Left ventricle myocardium superior (tissue), 1 donor: ENCODE measurements around the gene SLC41A3. TPM values are rescaled to one million over a fixed set of nuclear protein-coding genes. Genes with fewer than 3 reads are reported as not detected.
"Not testable (repeated sequence)": the region's sequence is repeated elsewhere in the genome, so short reads cannot be mapped to it uniquely, and the experiment has no call there.

Source experiments
- ATAC-seq: fragments of 200-7000 bp; cut with Tn5 transposase; one replicate; pipeline ENCODE4 v1.9.1; 2020; ENCODE audit warnings: mild to moderate bottlenecking, moderate library complexity
- DNase-seq: peaks from one replicate; pipeline ENCODE4 v3.0.0-alpha.2; 2020
- intact Hi-C: fragments of 100-400 bp; cut with micrococcal nuclease; formaldehyde crosslinking; loops from one replicate; pipeline ENCODE4 v1.11.0; 2022
- total RNA-seq: library from RNA; stranded (reverse); fragmentation: NEBNext Ultra II Directional; extraction: Animal tissue kit (Norgen Biotek cat#: 25700); gene quantifications from one replicate; pipeline ENCODE4 v1.2.1, GENCODE V29; 2021
- donor health status: DM: no; HTN: yes; CAD: no; lungs with severe emphysema.

SLC41A3 gene
- total RNA-seq, 1 donor from 2014 or later, result 35.4 TPM

DNA sequence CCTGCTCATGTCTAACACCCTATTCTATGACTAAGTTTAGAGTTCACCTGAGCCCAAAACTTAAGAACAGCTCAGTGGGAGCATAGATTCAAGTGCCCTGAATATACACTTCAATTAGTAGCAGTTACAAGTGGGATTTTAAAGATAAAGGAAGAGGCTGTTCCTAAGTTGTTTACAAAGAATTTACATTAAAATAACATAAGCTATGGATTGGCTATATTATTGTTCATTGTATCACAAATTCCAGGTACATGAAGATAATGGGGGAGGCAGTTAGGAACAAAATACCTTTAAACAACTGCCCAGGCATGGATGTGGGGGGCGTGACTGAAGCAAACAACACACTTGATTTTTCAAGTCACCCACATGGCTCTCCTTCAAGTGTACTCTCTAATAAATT is 62.2 kb downstream of the SLC41A3 start:
- ATAC-seq (no peak), DNase-seq (no peak)
- intact Hi-C loops, result no loop called here

DNA sequence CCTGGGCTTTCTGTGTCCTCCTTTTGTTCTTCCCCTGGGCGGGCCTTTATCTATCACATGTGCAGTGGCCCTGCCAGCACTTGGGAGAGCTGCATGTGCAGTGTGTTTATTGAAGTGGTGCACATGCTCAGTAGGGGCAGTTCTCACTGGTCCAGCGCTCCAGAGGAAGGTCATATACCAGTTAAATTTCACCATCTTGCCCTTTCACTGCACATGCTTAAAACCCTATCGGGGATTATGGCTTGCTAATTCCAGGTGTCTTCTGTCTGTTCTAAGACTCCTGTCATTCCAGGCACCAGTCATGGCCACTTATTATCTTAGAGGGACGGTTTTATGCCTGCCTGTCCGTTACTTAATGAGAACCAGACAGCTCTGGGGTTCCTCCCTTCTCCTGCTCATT is 62.7 kb downstream of the SLC41A3 start:
- DNase-seq (peak; percentile 46), ATAC-seq (peak; percentile 88)
- intact Hi-C loops, result no loop called here

DNA sequence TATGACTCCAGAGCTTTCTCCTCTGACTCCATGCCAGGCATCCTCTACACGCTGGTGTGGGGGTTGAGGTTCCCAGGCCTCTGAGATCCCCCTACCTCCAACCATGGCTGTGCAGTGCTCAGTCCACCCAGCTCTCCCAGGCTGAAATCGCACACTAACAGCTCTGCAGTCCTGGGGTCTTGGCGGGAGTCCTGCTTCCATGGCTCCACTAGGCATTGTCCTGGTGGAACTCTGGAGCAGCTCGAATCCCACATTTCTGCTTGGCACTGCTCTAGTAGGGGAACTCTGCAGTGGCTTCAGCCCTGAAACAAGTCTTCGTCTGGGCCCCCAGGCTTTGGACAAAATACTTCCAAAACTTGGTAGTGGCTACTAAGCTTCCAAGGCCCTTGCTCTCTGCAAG is 64.2 kb downstream of the SLC41A3 start:
- intact Hi-C loops, result no loop called here
- no peak for DNase-seq
- no peak for ATAC-seq

DNA sequence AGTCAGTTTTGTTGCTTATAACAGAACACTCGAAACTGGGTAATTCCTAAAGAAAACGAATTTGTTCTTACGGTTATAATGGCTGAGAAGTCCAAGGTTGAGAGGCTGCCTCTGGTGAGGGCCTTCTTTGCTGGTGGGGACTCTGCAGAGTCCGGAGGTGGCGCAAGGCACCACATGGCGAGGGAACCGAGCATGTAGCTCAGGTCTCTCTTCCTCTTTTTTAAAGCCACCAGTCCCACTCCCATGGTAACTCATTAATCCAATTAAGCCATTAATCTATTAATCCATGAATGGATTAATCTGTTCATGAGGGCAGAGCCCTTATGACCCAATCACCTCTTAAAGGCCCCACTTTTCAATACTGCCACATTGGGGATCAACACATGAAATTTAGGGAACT is 64.9 kb downstream of the SLC41A3 start:
- ATAC-seq, result no peak
- no peak for DNase-seq
- intact Hi-C loops, result no loop called here

DNA sequence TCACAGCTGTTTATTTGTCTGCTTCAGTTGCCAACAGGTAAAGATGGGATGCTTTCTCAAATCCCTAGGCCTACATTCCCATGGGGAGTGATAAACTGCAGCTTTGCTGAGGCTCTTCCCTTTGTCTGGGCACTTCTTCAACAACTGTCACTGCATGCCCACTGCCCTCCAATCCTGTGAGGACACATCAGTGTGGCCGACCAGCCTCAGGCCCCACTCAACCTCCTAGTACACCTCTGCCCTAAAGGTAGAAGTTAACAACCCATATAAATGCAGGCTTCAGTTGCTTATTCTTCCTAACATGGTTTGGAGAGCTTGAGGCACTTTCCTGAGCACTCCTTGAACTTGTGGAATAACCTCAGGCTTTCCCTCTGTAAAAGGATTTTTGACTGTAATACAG is 65.4 kb downstream of the SLC41A3 start:
- DNase-seq (no peak), ATAC-seq (no peak)
- intact Hi-C loops, result no loop called here

DNA sequence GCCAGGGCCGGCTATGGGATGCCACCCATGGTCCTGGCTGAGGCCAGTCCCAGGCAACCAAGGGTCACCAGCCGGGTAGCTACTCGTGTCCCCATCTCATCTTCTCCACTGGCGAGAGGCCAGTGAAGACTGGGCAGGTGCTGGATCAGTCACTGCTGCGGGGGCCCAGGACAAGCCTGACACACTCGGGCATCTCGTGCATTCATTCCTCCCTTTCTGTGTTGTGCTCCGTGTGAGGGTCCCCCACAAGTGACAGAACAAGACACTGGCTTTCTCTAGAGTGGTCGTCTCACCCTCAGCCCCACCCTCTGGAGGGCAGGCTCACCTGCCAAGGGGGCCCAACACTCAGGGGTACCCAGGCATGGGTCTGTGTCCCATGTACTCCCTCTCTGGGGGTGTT is 66.6 kb downstream of the SLC41A3 start:
- ATAC-seq (no peak), DNase-seq (no peak)
- intact Hi-C loops, result no loop called here

DNA sequence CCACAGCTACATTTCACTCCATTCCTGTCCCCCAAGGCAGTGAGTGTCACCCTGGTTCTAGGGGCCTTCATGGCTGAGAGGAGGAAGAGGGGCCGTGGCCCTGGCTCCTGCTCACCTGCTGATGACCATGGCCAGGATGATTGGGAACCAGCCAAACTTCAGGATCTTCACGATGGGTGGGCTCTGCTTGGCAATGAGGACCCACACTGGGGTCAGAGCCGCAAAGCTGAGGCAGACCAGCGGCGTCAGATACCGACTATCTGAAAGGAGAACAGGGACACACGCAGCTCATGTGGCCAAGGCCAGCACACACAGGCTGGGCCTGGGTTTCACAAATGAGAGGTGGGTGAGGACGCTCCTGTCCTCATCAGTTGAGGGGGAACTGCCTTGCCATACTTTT is 67.3 kb downstream of the SLC41A3 start:
- intact Hi-C loops, result no loop called here
- DNase-seq, result no peak
- no peak for ATAC-seq

DNA sequence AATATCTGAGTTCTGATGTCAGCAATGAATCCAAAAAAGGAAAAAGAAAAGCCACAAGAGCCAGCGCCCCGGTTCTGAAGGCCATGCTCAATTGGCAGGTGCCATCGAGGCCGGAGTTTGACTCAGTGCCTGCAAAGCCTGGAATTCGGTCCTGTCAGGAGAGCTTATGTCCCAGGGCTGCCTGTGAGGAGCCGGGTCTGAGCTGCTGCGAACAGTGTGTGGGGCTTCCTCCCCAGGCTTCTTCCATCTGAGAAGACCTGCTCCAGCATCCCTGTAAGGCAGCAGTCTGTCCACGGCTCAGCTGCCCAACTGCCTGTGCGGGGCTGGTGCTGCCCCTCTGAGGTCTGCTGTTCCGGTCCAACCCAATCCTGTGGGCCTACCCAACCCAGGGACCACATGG is 68.8 kb downstream of the SLC41A3 start:
- no peak for DNase-seq
- no peak for ATAC-seq

DNA sequence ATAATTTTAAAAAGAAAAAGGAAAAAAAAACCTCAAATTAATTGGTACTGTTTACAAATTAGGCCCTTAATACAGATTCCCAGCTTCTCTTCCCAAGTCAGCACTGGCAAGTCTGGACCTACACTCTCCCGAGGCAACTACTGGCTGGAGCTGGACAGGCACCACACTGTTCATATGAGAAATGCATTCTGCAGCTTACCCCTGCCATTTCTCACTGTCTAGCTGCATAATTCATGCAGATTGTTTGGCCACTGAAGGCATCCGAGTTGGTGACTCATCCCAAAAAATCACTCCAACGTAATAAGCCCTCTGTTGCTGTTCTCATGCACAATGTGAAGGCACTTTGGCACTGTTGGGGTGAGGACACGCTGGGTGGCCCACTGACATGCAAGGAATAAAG is 69.7 kb downstream of the SLC41A3 start:
- intact Hi-C loops, result no loop called here
- DNase-seq (no peak), ATAC-seq (no peak)

More for the DNA sequence above, 68.8 kb downstream of the SLC41A3 start:
- intact Hi-C loops, result no loop called here

DNA sequence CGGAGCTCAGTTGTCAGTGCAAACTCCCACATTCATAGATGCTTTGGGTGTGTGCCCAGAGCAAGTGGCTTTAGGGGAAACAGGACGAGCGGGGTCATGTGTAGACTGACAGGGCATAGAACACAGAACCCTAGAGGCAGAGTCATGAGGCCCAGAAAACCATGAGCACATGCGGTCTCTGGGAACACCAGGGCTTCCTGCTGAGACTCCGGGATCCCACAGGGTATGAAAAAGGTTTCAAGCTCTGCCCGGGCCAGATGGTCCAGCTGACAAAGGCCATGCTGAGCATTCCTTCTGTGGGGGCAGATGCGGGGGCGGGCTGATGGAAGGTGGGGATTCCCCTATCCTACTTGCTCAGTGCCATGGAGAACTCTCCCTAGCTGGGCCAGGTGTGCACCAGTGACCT is 70.2 kb downstream of the SLC41A3 start:
- no peak for ATAC-seq
- no peak for DNase-seq
- intact Hi-C loops, result no loop called here

DNA sequence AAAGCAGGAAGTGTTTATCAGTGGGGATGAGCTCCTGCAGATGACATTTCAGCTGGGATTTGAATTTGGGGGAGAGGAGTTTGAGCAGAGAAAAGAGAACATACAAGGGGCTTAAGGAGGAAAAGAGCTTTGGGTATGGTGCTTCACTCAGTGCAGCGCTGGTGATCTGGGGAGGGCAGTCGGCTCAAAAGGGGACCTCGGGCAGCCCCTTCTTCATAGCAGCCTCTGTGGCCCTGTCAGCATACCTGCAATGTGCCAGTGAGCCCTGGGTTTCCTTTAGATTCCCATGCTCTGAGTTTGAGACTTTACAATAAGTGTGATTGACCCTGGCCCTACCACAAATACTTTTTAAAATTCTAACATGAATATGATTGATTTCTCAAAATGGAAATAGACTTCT is 74.7 kb downstream of the SLC41A3 start:
- intact Hi-C loops, result no loop called here
- ATAC-seq (no peak), DNase-seq (no peak)

DNA sequence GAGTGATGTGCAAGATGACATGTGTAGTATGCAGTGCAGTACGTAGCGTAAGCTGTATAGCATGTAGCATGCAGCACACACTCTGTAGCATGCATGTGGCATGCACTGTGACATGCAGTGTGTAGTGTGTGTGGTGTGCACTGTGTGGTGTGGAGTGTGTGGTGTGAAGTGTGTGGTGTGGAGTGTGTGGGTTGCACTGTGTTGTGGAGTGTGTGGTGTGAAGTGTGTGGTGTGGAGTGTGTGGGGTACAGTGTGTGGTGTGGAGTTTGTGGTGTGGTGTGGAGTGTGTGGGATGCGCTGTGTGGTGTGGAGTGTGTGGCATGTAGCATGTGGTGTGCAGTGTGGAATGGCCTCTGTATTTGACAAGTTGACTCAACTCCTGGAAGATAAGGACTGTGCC is 75.7 kb downstream of the SLC41A3 start:
- ATAC-seq, result no peak
- no peak for DNase-seq
- intact Hi-C loops, result no loop called here

DNA sequence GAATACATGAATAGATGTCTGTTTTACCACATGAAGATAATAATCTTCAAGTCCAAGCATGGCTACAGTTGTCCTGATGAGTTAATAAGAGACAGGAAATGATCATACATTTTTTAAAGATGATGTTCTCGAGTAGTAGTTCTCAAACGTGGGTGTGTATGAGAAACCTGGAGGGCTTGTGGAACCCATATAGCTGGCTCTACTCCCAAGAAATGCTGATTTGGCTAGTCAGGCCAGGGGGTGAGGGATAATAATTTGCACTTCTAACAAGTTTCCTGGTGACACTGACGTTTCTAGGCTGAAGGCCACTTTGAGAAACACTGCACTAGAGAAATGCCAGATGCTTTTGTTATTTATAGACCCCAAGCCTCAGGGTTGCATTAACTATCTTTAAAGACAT is 78.0 kb downstream of the SLC41A3 start:
- DNase-seq, result no peak
- ATAC-seq, result peak; percentile 61
- intact Hi-C loops, result no loop called here

DNA sequence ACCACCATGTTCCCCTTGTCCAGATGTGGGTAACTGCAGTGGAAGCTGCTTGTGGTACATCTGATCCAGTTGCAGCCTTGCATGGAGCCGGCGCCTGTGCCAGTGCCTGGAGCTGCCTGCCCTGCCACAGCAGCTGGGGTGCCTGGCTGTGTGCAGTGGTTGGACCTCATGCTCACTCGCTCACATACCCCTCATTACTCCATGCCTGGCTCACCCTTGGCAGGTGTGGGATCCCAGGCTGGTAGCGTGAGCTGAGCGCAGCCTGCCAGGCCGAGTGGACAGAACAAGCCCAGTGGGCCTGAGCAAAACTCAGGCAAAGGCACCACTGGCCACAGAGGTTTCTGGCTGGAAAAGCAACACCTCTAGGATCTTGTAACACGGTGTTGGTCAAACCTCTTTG is 79.2 kb downstream of the SLC41A3 start:
- no peak for ATAC-seq
- intact Hi-C loops, result no loop called here
- no peak for DNase-seq

DNA sequence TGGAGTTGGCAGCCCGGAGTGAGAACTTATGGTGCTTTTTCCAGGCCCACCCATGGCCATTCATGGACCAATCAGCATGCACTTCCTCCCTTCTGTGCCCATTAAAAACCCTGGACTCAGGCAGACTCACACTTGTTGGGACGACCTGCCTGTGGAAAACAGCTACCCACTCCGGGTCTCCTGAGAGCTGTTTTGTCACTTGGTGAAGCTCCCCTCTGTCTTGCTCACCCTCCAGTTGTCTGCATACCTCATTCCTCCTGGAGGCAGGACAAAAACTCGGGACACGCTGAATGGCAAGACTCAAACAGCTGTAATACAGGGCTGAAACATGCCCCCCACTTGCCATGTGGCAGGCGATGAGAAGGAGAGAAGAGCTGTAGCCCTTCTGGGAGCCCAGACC is 79.7 kb downstream of the SLC41A3 start:
- intact Hi-C loops, result no loop called here
- no peak for ATAC-seq
- DNase-seq, result no peak

DNA sequence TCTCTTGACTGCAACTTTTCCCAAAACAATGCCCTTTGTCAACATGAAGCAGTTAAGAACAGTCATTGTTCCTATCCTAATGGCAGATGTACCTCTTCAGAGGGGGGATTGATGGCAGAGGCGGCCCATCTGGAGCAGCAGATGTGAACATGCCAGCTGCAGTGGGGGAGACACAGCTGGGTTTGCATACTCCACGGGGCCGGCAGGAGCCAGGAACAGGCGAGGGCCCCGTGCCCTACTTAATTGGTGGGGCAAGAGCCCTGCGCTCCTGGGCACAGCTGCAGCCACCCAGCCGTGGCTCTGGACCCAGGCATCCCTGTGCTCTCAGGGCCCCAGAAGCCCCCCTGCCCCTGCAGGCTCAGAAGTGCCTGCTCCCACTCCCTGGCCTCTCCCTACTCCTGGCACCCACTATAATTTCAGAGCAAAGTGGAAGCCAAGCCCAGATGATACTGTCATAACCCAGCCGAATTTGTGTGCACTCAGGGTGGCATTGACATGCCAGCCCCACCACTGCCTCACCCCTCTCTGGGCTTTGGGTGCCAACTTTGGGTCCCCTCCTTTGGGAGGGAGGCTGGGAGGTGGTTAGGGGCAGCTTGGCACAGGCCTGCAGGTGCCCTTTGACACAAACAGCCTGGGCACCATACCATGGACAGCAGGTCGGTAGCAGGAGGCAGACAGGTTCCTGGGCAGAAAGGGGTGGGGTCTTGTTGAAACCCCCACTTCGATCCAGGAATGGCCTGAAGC is 80.3 kb downstream of the SLC41A3 start:
- DNase-seq (no peak), ATAC-seq (no peak)
- intact Hi-C loops, result no loop called here

DNA sequence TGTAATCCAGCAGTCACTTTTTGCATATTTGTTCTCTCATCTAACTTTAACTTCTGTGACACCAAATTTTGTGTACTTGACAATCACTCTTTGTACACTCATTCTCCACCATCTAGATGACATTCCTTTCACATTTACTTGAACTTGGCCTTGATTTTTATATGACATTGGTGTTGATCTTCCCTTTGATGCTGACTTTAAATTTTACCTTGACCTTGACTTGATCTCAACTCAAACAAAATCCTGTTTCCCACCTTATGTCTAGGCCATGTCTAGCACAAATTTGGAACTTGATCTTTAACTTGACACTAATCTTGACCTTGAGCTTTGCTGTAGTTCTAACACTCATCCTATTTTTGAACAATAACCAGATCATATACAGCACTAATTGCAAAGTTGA is 81.7 kb downstream of the SLC41A3 start:
- no peak for ATAC-seq
- no peak for DNase-seq
- intact Hi-C loops, result no loop called here

DNA sequence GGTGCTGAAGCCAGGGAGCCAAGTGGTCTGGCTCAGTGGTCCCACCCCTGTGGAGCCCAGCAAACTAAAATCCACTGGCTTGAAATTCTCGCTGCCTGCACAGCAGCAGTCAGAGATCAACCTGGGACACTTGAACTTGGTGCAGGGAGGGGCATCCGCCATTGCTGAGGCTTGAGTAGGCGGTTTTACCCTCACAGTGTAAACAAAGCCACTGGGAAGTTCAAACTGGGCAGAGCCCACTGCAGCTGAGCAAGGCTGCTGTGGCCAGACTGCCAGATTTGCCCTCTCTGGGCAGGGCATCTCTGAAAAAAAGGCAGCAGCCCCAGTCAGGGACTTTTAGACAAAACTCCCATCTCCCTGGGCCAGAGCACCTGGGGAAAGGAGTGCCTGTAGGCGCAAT is 87.2 kb downstream of the SLC41A3 start:
- intact Hi-C loops, DNase-seq, ATAC-seq: not testable (repeated sequence)

DNA sequence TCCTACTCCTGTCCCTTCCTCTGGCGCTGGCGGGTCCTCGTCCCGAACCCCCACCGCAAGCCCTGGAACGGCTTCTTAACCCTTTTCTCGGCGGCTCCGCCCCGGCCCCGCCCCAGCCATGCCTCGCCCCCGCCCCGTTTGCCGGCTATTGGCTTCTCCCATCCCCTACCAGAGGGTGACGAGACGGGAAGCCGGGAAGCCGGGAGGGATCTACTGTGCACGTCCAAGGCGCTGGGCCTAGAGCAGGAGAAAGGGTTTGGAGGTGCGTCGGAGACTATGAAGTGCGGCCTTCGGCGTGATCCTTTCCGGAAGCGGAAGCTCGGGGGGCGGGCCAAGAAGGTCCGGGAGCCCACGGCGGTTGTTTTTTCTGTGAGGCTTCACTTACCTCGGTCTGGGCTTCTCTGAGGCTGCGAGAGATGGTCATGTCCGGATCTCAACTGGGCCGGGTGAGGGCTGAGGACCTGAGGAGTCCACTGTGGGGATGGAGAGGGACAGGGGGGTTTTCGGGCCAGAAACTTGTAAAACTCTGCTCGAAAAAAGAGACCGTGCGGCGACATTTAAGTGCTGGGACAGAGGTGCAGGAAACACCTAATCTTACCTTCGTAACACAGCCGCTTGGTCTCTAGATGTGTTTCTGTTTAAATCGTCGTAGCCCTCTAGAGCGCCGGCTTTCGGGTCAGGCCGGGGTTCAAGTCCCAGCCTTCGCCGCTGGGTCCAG is 93.5 kb downstream of the SLC41A3 start:
- peak; percentile 93 for DNase-seq
- intact Hi-C loops, result no loop called here
- peak; percentile 99 for ATAC-seq

DNA sequence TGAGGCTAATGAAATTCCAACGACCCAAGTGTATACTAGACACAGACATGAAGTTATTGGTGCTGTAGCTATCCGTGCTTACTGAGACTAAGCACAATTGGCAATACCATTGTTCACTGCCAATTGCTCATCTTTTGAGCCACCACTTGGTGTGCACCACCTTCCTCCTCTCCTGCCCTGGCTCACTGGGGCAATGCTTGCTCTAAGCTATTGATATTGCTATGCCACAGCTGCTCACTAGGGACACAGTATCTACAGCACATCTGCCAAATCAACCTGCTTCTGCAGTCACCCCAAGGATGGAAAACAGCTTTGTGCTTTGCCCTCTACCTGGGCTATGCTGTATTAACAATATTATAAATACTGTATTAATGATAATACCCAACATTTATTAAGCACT is 99.0 kb downstream of the SLC41A3 start:
- DNase-seq, ATAC-seq, intact Hi-C loops: not testable (repeated sequence)

DNA sequence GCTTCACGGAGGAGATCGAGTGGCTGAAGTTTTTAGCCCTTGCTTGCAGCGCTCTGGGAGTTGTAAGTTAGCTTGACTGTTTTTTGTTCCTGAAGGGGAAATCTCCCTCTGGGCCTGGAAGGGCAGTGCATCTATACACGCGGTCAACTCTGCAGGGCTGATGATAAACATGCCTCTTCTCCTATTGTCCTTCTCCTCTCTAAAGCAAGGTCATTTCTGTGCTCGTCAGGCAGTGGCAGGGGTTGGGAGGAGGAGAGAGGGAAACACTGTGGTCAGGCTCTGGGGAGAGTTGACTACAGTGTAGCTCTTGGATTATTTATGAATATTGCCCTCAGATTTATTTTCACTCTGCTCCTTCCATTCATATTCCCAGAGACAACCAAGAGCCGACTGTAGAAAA is 106.8 kb downstream of the SLC41A3 start:
- peak; percentile 64 for ATAC-seq
- DNase-seq, intact Hi-C loops: not testable (repeated sequence)
